ENCODE measurements around the gene ZNF436. TPM values are rescaled to one million over a fixed set of nuclear protein-coding genes. Genes with fewer than 3 reads are reported as not detected.

The ZNF436 gene
- total and polyA plus RNA-seq, 9 of the 15 experiments (the other 6 are each of a cell fraction or from before 2014, with no cell fraction given) = 2.1 to 11.3 (median 6.8) TPM

- no peak for TF ChIP-seq ZNF282 (CRISPR knock-in tag; IDR thresholded peaks at IDR 0.05)
- no peak for TF ChIP-seq ZNF589 (CRISPR knock-in tag; IDR thresholded peaks at IDR 0.05; ENCODE audit: low read depth)
- no peak for TF ChIP-seq MEIS2 (IDR thresholded peaks at IDR 0.05; ENCODE audit: partially characterized antibody)
- TF ChIP-seq MLX (CRISPR knock-in tag; conservative IDR thresholded peaks at IDR 0.05) = no peak
Observed at GRCh38 chr1:23384312-23385058, 14.8 kb upstream of the ZNF436 start (continued).

- DNase-seq (ENCODE audit: extremely low read depth in 1 of 4, low spot score in 3 of 4) (no peak), ATAC-seq (no peak), FAIRE-seq (no peak)
- ChIA-PET CTCF (ENCODE audit: low intra/inter-chr PET ratio) (interaction anchor here (0.5 kb wide), 1 partner anchor 151 kb away, joined by 3 read pairs; no protein-coding TSS in a partner anchor), POLR2A (interaction anchor here (2.3 kb wide), 1 partner anchor 15 kb away, joined by 8 read pairs; the partner anchor contains the start of gene ZNF436)
- Histone ChIP-seq H2AFZ (ENCODE audit: low read depth, low read length) (peak overlapping the region; percentile 57), H3K36me3 (ENCODE audit: control insufficient read depth, insufficient read depth, low read length) (no peaks in the 10 kb centered on the region), H3K4me3 (no peak overlapping the region), H3K4me2 (ENCODE audit: insufficient read depth, low read length) (peak overlapping the region; percentile 35), H3K27ac (ENCODE audit: extremely low read depth, low read depth, low read length) (no peak overlapping the region), H3K9me1 (ENCODE audit: control insufficient read depth, insufficient read depth, low read length) (no peaks in the 10 kb centered on the region), H3K9me3 (replicated peaks; ENCODE audit: control insufficient read depth, insufficient read depth, low read depth, low read length) (no peaks in the 10 kb centered on the region), H3K4me1 (replicated peaks in 1 of 2; ENCODE audit: control insufficient read depth in 2 of 2, insufficient read depth in 2 of 2, low read length in 2 of 2) (peaks cover 19 to 38% of the 10 kb centered on the region in 2 experiments), H3K27me3 (ENCODE audit: control insufficient read depth in 2 of 2, insufficient read depth in 2 of 2, low read length in 2 of 2) (no peaks in the 10 kb centered on the region), H3K9ac (ENCODE audit: insufficient read depth in 1 of 2, low read depth in 2 of 2, low read length in 2 of 2) (peak overlapping the region in 1 of 2 experiments; percentile 62; a peak in 1 of 4 replicates), H3K79me2 (ENCODE audit: control insufficient read depth, insufficient read depth, low read length) (no peaks in the 10 kb centered on the region), H4K20me1 (replicated peaks; ENCODE audit: control insufficient read depth, insufficient read depth, low read length) (no peaks in the 10 kb centered on the region)
- intact Hi-C loops (cut with micrococcal nuclease) = no loop called here
- no TSS peak for BruUV-seq (replicated peaks)
- WGBS (ENCODE audit: insufficient coverage, low coverage, missing lambda C conversion rate) = 65% methylated on average over 8 of the region's 8 CpGs
- in situ Hi-C loops (cut with MboI) = no loop called here
- TF ChIP-seq FOXP4 (CRISPR knock-in tag; IDR thresholded peaks at IDR 0.05; ENCODE audit: borderline replicate concordance) = no peak
- TF ChIP-seq HES1 (IDR thresholded peaks at IDR 0.05; ENCODE audit: low read depth) = no peak
- peak; percentile 87 for TF ChIP-seq BHLHE40 (IDR thresholded peaks at IDR 0.05; ENCODE audit: low read length)
- TF ChIP-seq YY1 (IDR thresholded peaks at IDR 0.05; ENCODE audit: borderline replicate concordance in 1 of 3, control insufficient read depth in 1 of 3, extremely low read depth in 1 of 3, insufficient read depth in 3 of 3, insufficient read length in 1 of 3, insufficient replicate concordance in 2 of 3, low read depth in 1 of 3, low read length in 2 of 3) = no peak
- TF ChIP-seq PTRF (tag; IDR thresholded peaks at IDR 0.05) = no peak
- TF ChIP-seq NR3C1 (CRISPR knock-in tag; IDR thresholded peaks at IDR 0.05) = no peak
- no peak for TF ChIP-seq BRF1 (IDR thresholded peaks at IDR 0.05; ENCODE audit: borderline replicate concordance, extremely low read depth, insufficient read length)
- TF ChIP-seq TCF7L2 (IDR thresholded peaks at IDR 0.05; ENCODE audit: low read depth, low read length) = no peak
- TF ChIP-seq MEF2D (tag; conservative IDR thresholded peaks at IDR 0.05; ENCODE audit: low read depth) = no peak
- no peak for TF ChIP-seq CREBBP (IDR thresholded peaks at IDR 0.05; ENCODE audit: low read depth, low read length)
Observed at GRCh38 chr1:23383577-23384311, 14.1 kb upstream of the ZNF436 start.
